GM04504 (cell line): ENCODE results near the gene BTG1.
A peak's percentile ranks its signal among the peaks of the same experiment; 100 is the strongest.

Source experiments
- DNase-seq: peaks from one replicate; pipeline ENCODE4 v3.0.0-alpha.2; 2012; ENCODE audit warnings: low read depth

The BTG1 gene

GRCh38 chr12:92145731-92146496 is at the start of gene BTG1:
TSS of gene BTG1 (minus strand) at chr12:92145846. CDS start at chr12:92145535, 311 bp downstream.
- DNase-seq, result peak; percentile 100

GRCh38 chr12:92194561-92194960 is 48.9 kb upstream of the BTG1 start:
- DNase-seq, result no peak

GRCh38 chr12:92193846-92194245 is 48.2 kb upstream of the BTG1 start:
- no peak for DNase-seq

- no peak for DNase-seq
Measured at GRCh38 chr12:92193063-92193462, 47.4 kb upstream of the BTG1 start.

- DNase-seq, result no peak
Measured at GRCh38 chr12:92192360-92192759, 46.7 kb upstream of the BTG1 start.

- no peak for DNase-seq
Measured at GRCh38 chr12:92191061-92191460, 45.4 kb upstream of the BTG1 start.

- no peak for DNase-seq
Measured at GRCh38 chr12:92188517-92189188, 43.0 kb upstream of the BTG1 start.

- DNase-seq, result no peak
Measured at GRCh38 chr12:92186038-92186470, 40.4 kb upstream of the BTG1 start.

- no peak for DNase-seq
Measured at GRCh38 chr12:92185052-92185451, 39.4 kb upstream of the BTG1 start.

GRCh38 chr12:92183575-92183974 is 37.9 kb upstream of the BTG1 start:
- no peak for DNase-seq

GRCh38 chr12:92178340-92178739 is 32.7 kb upstream of the BTG1 start:
- no peak for DNase-seq

- DNase-seq, result no peak
Measured at GRCh38 chr12:92176646-92177045, 31.0 kb upstream of the BTG1 start.

- no peak for DNase-seq
Measured at GRCh38 chr12:92175961-92176360, 30.3 kb upstream of the BTG1 start.

GRCh38 chr12:92170050-92170449 is 24.4 kb upstream of the BTG1 start:
- DNase-seq, result no peak

GRCh38 chr12:92167075-92167474 is 21.4 kb upstream of the BTG1 start:
- DNase-seq, result no peak

- no peak for DNase-seq
Measured at GRCh38 chr12:92164712-92165111, 19.1 kb upstream of the BTG1 start.

GRCh38 chr12:92162079-92162478 is 16.4 kb upstream of the BTG1 start:
- no peak for DNase-seq

- no peak for DNase-seq
Measured at GRCh38 chr12:92158796-92159439, 13.3 kb upstream of the BTG1 start.

GRCh38 chr12:92156704-92157395 is 11.2 kb upstream of the BTG1 start:
- no peak for DNase-seq

- DNase-seq, result no peak
Measured at GRCh38 chr12:92156139-92156538, 10.5 kb upstream of the BTG1 start.

- no peak for DNase-seq
Measured at GRCh38 chr12:92155733-92156132, 10.1 kb upstream of the BTG1 start.

GRCh38 chr12:92151916-92152315 is 6.3 kb upstream of the BTG1 start:
- no peak for DNase-seq

GRCh38 chr12:92149563-92149962 is 3.9 kb upstream of the BTG1 start:
- DNase-seq, result no peak
